Activated CD8-positive, alpha-beta memory T cell treated with anti-CD3 and anti-CD28 coated beads for 48 hours (primary cell): Measurements from ENCODE around the gene CASP1.
"Not testable (repeated sequence)": the region's sequence is repeated elsewhere in the genome, so short reads cannot be mapped to it uniquely, and the experiment has no call there.

ENCODE experiments used
- DNase-seq, 3 experiments: peaks; one replicate each; pipeline ENCODE4 v3.0.0-alpha.2; 2020; ENCODE audit warnings: low read depth in 2 of 3, low spot score in 2 of 3

The CASP1 gene

DNA sequence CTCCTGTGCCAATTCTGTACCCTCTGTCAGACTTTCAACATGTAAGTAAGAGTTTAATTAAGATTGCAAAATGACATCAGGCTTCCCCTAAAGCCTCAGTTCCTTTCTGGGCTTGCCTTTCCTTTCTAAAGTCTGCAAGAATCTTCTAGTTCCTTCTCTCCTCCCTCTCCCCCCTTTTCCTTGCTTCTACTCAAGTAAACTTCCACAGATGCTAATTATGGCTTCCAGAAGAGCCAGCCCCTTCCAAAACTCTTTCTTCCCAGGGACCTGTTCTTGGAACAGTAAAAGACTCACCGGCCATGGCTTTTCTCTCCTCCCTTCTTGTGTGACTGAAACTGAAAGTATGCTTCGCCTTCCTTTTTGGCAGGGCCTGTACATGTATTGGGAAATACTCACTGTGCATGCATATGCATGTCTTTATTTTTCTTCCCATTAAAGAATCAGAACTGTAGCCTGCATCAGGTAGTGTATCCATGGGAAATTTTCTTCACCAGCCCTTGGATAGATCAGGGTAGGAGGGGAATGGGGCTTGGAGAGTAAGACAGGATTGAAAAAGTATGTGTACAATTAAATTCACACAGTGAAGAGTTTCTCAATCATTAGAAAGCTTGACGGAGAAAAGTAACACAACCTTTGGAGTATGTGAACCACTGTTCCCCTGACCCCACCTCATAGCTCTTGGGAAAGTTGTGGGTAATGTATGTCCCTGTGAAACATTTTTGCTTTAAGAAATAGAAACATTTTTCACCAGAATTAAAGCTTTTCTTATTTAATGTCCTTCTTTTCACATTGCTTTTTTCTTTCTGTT, at the start of gene CASP1:
CASP1 (minus strand) TSS at position 332 of the 808 bp plus-strand sequence; CDS start at position 301, 31 bp downstream.
- DNase-seq = no peak

DNA sequence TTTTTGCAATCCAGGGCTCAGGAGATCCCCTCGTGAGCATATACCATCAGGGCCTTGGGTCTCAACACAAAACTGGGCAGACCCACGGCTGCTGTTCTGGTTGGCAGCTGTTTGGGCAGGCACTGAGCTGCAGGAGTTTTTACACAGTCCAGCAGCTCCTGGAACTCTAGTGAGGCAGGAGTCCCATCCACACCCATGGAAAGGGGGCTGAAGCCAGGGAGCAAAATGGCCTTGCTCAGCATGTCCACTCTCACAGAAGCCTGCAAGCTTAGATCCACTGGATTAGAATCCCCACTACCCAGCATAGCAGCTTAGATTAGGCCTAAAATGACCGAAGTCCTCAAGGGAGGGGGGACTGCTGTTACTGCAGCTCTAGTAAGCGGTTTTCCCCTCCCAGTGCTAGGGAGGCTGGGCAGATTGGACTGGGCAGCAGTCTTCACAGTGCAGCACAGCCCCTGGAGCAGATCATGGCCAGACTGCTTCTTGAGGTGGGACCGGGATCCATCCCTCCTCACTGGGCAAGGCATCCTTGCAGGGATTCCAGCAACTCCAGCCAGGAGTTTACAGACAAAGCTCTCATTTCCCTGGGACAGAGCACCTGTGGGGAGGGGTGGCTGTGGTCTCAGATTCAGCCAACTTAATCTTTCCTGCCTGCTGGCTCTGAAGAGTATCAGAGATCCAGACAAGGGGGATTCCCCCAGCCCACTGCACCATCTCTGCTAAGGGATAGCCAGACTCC, 46.6 kb upstream of the CASP1 start:
- DNase-seq = no peak

DNA sequence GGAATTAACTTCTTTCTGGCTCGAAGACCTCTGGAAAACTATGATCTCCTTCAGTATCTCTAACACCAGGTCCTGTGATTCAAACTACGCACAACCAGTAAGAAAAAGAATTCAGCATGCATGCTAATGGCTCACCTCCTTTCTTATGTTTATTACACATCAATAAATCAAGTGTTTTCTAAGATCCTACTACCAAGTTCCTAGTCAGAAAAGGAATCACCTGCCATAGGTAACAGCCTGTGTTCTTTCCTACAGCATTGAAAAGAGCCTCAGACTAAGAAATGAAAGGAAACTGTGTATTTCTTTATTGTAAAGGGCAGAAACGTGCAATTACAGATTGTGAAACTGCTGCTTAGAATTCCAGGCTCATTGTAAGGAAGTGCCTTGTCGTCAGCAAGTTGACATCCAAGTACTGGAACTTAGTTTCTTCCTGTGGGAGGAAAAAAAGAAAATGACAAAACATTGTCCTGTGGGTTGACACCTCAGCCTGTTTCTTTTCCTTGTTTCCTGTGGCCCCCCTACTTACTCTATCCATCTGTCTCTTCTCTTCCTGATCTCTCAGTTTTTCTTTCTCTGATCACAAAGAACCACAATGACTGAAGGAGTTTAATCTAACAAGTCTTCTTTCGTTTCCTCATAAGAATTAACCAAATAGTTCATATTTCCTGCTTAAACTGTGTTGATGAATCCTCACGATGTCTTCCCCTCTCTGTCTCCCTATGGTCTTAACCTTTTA, 45.4 kb upstream of the CASP1 start:
- DNase-seq = not testable (repeated sequence)

DNA sequence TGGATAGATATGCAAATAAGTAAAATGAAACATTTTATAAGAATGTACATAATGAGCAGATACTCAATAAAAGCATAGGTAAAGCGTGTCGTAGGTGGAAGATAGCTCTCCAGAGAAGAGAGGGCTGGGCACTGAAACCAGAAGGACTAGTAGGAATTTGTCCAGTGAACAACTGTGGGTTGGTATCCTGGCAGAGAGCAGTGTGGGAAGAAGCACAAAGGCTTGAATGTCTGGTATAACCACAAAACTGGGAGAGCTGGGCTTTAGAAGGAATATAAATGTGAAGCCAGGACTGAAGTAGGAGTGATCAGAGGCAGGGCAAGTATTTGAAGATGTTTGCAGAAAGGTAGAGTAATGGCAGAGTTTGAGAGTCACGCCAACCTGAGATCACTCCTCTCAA, 43.3 kb upstream of the CASP1 start:
- no peak for DNase-seq

DNA sequence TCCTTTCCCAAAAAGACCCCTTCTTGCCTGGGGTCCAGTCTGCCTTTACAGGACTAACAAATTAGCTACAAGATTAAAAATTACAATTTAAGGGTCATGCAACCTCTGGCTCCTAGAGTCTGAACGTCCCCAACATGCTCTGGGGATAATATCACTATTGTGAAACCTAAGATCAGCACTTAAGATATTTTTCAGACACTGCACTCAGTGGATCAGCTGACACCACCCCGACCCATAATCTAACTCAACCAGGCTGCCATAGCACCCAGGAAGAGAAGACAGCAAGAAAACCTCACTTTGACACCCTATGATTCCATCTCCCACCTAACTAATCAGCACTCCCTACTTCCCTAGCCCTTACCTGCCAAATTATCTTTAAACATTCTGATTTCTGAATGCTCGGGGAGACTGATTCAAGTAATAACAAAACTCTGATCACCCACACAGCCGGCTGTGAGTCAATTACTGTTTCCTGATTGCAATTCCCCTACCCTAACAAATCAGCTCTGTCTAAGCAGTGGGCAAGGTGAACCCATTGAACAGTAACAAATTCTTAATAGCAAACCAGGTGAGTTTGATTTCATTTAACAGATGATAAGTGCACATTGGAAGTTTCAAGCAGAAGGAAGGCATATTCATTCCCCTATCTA, 42.3 kb upstream of the CASP1 start:
- DNase-seq = not testable (repeated sequence)

DNA sequence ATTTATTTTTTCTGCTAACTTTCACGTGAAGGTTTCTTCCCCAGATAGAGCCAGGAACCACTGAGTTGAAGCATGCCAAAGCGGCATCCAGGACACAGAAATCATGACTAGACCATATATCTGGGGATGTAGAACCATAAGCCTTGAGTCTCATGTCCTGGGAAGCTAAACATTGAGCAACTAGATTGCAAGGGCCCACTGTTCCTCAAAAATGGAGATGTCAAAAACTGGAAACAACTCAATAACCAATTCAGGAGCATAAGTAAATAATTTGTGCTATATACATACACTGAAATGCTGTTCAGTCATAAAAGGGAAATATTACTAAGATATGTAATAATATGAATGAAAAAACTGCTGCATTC, 39.2 kb upstream of the CASP1 start:
- no peak for DNase-seq

DNA sequence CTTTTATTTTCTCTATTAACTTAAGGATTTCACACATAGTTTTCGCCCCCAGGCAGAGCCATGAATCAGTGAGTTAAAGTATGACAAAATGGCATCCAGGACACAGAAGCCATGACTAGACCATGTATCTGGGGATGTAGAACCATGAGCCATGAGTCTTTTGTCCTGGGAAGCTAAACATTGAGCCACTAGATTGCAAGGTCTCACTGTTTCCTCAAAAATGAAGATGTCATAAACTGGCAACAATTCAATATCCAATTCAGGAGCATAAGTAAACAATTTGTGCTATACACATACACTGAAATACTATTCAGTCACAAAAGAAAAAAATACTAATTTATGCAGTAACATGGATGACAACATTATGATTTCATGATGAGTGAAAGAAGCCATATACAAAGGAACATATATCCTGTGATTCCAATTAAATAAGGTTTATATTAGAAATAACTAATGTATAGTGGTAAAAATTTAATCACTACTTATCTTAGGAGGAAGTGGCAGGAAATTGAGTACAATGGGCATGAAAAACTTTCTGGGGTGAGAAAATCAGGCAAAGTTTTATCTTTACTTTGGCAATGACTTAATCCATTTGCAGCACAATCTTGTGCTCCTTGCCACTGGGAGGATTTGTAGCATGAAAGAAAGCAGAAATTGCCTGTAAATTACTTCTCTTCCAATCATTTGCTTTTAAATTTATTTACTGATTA, 38.7 kb upstream of the CASP1 start:
- DNase-seq = no peak

DNA sequence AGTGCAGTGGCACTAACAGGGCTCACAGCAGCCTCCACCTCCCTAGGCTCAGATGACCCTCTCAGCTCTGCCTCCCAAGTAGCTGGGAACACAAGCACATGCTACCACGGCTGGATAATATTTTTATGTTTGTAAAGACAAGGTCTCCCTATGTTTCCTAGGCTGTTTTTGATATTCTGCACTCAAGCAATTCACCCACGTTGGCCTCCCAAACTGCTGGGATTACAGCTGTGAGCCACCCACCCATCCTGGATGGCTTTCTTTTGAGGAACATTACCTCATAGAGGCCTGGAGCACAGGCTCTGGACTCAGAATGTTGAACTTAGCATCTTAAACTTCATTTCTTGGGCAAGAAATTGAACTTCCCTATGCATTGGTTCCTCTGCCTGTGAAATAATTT, 37.1 kb upstream of the CASP1 start:
- not testable (repeated sequence) for DNase-seq

DNA sequence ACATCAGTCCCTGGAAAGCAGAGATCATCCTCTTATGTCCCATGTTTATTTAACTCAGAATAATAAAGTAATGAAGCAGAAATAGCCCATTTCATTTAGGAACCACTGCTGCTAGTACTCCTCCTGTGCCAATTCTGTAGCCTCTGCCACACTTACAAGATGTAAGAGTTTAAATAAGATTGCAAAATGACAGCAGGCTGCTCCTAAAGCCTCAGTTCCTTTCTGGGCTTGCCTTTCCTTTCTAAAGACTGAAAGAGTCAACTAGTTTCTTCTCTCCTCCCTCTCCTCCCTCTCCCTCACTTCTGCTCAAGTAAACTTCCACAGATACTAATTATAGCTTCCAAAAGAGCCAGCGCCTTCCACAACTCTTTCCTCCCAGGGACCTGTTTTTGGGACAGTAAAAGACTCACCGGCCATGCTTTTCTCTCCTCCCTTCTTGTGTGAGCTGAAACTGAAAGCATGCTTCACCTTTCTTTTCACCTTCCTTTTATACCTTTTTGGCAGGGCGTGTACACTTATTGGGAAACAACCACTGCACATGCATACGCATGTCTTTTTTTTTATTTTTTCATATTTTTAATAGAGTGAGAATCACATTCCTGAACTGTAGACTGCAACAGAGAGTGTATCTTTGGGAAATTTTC, 36.3 kb upstream of the CASP1 start:
- DNase-seq = no peak

DNA sequence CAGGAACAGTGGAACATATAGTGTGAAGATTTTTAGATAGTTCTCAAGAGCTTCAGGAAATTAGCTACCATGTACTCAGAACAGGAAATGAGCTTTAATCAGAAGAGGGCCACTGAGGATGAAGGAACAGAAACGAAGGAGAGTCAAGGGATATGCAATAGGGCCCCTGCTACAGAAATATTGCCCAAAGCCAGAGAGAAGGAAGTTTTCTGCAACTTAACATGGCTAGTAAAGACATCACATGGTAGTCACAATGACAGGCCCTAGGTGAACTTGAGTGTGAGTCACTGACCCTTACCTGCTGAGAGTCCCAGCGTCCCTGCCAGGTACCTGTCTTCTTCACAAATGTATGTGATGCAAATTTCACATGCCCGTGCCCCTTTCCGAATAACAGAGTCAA, 35.4 kb upstream of the CASP1 start:
- DNase-seq = no peak

DNA sequence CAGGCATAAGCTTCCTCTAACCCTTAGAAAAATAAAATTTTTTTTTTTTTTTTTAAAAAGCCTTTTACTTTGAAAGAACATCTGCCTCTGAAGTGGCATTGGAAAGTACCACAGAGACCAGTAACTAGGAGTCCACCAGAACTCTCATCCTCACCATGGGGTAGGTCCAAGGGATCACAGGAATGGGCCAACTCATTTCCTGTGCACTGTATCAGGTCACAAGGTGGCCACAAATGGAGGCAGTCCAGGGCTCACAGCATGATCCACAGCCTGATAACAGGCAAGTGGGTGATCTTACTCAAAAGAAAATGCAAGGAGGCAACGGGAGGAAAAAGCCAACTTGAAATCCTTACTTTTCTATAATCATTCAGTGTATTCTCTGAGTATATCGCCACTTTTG, 34.8 kb upstream of the CASP1 start:
- DNase-seq = not testable (repeated sequence)

DNA sequence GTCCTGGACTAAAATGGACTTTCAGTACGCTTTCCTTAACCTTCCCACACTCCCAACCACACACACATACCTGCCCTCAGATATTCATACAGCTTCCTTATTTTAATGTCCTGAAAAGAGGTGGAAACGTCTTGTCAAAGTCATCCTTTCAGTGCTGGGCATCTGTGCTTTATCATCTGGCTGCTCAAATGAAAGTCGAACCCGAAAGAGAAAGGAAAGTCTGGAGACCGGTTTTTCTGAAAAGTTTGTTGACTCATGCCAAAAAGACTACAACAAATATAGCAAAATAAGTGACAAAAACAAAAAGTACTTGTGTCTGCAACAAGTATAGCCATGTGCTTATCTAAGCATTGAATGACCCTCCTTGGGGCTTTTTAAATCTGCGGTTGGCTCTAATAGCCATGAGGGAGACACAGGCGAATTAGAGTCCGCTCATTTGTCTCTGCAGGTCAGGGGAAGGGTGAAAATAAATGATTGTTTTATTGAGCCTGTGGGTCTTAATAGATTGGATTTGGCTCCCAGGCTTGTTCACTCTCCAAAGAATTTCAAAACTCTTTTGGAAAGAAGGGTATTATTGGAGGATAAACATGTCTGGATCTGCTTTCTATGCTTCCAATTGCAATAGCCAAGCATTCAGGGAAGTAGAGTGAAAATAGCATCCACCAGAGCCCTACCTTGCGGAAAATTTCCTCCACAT, 28.4 kb upstream of the CASP1 start:
- not testable (repeated sequence) for DNase-seq

DNA sequence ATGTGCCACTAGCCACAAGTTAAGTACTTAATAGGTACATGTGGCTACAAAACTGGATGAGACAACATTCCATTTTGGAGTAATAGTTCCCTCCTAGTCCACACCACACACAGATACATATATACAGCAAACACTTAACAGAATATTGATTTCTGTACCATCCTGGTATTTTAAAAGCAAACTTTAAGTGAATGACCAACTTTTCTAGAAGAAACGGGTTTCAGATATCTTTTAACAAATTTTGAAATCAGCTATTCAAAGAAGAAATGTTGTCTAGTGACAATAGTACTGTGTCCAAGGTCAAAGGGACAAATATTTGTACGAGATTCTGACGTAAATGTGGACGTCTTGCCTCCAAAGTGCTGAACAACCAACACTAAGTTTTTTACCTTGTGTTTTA, 22.5 kb upstream of the CASP1 start:
- no peak for DNase-seq

DNA sequence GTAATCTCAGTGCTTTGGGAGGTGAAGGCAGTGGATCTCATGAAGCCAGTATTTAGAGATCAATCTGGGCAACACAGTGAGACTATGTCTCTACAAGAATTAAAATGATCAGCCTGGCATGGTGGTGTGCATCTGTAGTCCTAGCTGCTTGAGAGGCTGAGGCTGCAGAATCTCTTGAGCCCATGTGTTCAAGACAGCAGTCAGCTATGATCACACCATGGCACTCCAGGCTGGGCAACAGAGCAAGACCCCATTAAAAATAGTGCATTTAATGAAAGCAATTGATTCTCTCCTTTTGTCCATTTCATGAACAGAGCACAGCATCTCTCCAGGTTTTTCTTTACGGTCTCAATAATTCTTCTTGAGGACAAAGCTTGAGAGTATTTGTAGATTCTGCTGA, 21.5 kb upstream of the CASP1 start:
- no peak for DNase-seq

DNA sequence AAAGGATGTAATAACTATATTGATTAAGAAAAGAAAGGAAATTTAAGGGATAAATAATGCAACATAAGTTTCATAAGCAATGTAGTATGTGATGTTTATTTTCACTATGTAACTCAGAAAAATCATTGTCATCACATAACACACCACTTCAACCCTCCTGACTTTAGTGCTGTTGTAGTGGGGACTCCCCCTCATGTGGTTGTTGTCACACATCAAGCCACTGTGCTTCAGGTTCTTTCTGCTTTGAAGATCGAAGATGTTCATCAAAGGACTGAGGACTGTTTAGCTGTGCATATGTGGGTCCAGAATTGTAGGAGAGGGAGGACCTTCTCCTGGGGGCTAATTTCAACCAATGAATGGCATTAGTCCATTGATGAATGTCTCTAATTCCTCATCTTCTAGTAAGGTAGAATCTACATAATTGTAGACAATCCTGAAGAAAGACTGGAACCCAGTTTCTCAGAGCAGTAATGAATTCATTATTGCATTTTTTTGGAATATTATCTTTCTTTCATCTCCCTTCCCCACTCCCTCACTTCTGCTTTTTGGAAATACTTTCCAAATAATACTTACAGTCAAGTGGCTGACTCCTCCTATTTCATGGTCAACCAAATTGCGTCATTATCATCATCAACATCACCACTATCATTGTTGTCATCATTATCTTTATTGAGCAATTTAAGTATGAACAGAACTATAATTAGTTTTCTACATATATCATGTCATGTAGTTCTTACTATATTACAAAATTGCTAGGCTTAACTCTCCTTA, 20.0 kb upstream of the CASP1 start:
- no peak for DNase-seq

DNA sequence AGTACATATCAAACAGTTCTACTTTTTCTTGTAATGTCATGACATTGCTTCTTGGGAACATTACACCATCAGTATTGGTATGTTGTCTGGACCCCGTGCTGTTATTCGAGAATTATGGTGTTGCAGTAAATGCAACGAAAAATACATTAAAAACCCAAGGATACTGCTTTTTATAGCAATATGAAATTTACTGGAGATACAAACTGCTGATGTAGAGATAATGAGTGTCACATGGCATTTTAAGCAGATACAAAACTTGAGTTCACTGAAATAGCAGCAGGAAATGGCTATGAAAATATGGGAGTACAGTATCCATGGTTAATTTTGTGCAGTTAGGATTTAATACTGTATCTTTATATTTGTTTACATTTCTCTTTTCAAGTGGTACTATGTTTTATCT, 17.5 kb upstream of the CASP1 start:
- no peak for DNase-seq

DNA sequence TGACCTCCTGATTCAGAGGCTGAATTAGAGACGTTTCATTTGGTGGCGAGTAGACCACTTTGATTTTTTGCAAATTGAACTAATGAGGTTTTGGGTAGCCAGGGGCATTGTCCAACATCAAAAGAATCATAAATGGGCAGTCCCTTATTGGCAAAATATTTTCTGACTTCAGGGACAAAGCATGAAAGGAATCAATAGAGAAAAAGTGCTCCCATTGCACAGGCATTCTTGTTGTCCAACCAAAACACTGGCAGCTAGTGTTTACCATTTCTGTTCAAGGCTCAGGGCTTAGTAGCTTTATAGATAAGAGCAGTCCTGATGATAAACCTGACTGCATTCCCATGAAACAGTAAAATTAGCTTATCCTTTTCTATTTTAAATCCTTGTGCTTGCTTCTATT, 16.6 kb upstream of the CASP1 start:
- DNase-seq = no peak

DNA sequence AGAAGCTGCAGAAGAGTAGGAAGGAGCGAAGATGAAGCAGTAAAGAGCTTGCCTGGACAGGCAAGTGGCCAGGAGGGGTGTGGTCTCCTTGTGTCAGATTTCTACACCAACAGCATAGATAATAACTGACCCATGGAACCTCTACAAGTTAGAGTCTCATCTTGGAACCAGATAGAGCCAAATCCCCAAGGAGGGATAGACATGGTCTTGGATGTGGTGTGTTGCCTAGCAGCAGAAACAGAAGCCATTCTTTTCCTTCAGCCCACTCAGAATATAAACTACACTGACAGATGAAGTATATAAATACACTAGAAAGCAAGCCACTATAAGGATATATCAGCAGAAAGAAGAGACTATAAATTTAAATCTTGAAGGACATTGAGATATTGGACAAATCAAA, 14.5 kb upstream of the CASP1 start:
- no peak for DNase-seq
